ENCODE results near the gene ACTG1. TPM values are rescaled to one million over a fixed set of nuclear protein-coding genes. Genes with fewer than 3 reads are reported as not detected.

The ACTG1 gene
- total RNA-seq, 4 donors from 2014 or later, result 829 to 1,848 (median 1,550) TPM

DNA sequence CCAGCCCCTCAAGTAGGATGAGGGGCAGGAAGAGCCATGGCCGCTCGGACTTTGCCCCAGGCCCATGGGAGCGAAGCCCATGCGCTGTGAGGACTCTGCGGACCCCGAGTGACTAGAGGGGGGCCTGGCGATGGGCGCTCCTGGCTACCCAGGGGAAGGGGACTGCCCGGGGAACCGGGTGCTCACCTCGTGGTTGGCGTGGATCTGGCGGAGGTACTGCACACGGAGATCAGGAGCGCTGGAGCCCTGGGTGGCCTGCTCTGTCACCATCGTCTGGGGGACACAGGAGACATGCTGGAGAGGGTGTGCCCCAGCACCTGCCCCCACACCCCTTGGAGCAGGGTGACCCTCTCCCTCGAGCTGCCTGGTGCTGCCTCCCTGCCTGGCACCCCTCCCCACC is 28.5 kb upstream of the ACTG1 start:
- 100% methylated on average over 1 of the region's 17 CpGs; no CpG with 5 or more reads in 1 of the 2 donors for WGBS, 2 donors (ENCODE audit: low coverage in 1 of 2)
- ATAC-seq, result no peak
- Histone ChIP-seq H3K27ac (no peak overlapping the region), H3K4me1 (peaks cover 0 to 17% (median 8%) of the 10 kb centered on the region in 3 donors), H3K4me3 (no peak overlapping the region), H3K36me3 (peaks cover 0 to 81% of the 10 kb centered on the region in 2 donors), H3K27me3 (peaks cover 21% of the 10 kb centered on the region), H3K9me3 (no peaks in the 10 kb centered on the region)
- no peak for TF ChIP-seq POLR2A (IDR thresholded peaks at IDR 0.05)
- no peak for TF ChIP-seq EP300 (IDR thresholded peaks at IDR 0.05)
- TF ChIP-seq POLR2AphosphoS5 (IDR thresholded peaks at IDR 0.05), result no peak

DNA sequence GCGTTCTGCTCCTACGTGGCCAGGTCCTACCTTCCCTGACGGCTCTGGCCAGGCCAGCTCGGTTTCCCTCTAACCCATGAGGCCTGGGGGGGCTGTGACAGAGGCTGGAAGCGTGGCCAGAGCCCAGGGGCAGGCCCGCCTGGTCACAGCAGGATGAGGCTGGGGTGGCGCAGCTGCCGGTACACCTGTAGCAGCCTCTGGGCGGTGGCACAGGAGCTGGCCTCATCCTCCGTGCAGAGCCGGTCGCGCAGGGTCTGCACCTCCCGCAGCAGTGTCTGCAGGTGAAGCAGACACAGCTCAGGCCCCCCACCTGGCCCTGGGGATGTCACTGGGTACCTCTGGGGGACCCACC is 28.1 kb upstream of the ACTG1 start:
- peaks cover 0 to 77% of the 10 kb centered on the region in 2 donors for H3K36me3 ChIP-seq

DNA sequence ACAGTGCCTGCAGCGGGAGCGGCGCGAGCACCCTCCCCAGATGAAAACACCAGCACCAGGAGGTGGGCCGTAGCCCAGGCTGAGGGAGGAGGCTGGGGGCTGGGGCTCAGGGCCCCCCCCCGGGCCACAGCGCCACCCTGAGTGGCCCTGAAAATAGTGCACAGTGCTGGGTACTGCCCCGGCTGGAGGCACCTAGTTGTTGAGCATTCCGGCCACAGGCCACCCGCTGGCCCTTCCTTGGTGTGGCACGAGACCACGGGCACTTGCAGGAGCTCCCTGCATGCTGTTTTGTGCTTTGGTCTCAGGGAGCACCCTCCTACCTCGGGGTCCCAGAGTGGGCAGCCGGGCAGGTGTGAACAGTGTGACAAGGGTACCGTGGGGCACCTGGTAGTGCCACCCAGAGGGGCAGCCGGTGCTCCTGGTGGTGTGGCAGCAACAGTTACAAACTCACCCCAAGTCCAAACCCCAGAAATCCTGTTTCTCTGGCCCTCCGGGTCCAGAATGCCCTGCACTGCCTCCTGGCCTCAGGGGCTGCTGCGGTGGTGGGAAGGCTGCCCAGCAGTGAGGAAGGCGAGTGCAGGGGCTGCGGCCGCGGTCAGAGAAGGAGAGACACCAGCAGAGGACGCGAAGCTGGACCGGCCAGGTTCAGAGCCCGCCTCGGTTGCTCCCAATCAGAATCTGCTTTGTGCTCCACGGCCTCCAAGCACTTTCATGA is 27.5 kb upstream of the ACTG1 start:
- no peak overlapping the region for H3K4me3 ChIP-seq
- H3K36me3 ChIP-seq, result peaks cover 0 to 71% of the 10 kb centered on the region in 2 donors
- 80 to 100% methylated on average over 1 to 7 of the region's 28 CpGs for WGBS, 2 donors (ENCODE audit: low coverage in 1 of 2)
- H3K4me1 ChIP-seq, result peaks cover 0 to 18% (median 8%) of the 10 kb centered on the region in 3 donors
- TF ChIP-seq CTCF (IDR thresholded peaks at IDR 0.05) (no peak), EP300 (IDR thresholded peaks at IDR 0.05) (no peak), POLR2A (IDR thresholded peaks at IDR 0.05) (no peak), POLR2AphosphoS5 (IDR thresholded peaks at IDR 0.05) (no peak)
- no peaks in the 10 kb centered on the region for H3K9me3 ChIP-seq
- H3K27ac ChIP-seq, result no peak overlapping the region
- H3K27me3 ChIP-seq, result peaks cover 31% of the 10 kb centered on the region
- no peak for ATAC-seq

More for the DNA sequence above, 28.1 kb upstream of the ACTG1 start:
- WGBS, 2 donors (ENCODE audit: low coverage in 1 of 2), result 80% methylated on average over 1 of the region's 14 CpGs; no CpG with 5 or more reads in 1 of the 2 donors
- Histone ChIP-seq H3K9me3 (no peaks in the 10 kb centered on the region), H3K4me3 (no peak overlapping the region), H3K27ac (no peak overlapping the region), H3K4me1 (peaks cover 0 to 18% (median 8%) of the 10 kb centered on the region in 3 donors), H3K27me3 (peaks cover 26% of the 10 kb centered on the region)
- no peak for ATAC-seq
- TF ChIP-seq CTCF (IDR thresholded peaks at IDR 0.05) (no peak), POLR2A (IDR thresholded peaks at IDR 0.05) (no peak), EP300 (IDR thresholded peaks at IDR 0.05) (no peak), POLR2AphosphoS5 (IDR thresholded peaks at IDR 0.05) (no peak)

DNA sequence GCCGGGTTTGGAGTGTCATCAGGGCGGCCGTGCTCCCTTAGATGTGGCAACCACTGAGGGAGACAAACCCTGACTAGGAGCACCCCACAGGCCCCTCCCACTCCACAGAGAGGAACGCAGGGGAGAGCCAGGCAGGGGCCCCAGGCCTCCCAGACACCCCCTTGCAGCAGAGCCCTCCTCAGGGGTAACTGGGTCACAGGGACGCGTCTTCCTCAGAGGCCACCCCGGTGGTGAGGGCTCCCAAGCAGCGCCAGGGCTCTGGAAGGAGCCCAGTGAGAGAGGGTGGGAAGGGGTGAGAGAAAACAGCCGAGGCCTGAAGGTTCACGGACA is 26.9 kb upstream of the ACTG1 start:
- H3K36me3 ChIP-seq, result peaks cover 0 to 66% of the 10 kb centered on the region in 2 donors
- TF ChIP-seq CTCF (IDR thresholded peaks at IDR 0.05), result no peak
- TF ChIP-seq POLR2AphosphoS5 (IDR thresholded peaks at IDR 0.05), result no peak
- TF ChIP-seq POLR2A (IDR thresholded peaks at IDR 0.05), result no peak
- no peak for TF ChIP-seq EP300 (IDR thresholded peaks at IDR 0.05)
- no CpG with 5 or more reads among the region's 10 CpGs for WGBS, 2 donors (ENCODE audit: low coverage in 1 of 2)

DNA sequence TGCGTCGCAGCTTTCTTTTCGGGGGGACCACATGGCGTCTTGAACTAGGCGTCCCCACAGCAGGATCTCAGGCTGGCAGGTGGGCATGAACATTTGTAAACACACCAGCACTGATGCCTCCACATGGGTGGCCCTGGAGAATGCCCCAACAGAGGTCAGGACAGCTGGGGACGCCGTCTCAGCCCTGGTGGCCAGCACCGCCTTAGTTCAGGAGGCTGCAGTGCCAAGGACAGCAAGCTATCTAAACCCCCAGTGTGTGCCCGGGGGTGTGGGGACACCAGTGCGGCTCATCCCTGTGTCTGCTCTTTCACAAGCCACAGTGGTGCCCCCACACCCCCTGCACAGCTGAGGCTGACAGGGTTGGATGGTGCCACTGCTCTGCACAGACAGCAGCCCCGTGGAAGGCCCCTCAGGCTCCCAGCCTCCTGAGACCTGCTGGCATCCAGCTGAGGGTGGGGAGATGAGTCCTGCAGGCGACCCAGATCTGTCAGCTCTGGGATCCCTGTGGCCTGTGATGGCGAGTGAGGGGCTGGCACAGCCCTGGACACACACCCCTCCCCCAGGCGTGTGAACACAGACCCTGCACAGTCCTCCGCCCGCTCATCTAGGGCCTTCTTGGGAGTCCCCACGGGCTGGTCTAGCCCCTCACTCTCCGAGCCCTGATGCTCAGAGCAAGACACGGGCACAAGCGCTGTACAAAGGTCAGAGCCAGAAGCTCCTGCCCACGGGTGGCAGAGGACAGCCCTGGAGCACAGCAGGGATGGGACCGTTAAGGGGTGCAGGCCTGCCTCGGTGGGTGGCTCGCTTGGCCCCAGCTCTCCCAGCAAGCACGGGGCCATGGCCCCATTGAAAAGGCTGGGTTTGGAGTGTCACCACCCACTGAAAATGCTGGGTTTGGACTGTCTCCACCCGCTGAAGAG is 26.3 kb upstream of the ACTG1 start:
- H3K4me3 ChIP-seq, result no peak overlapping the region
- 80% methylated on average over 1 of the region's 26 CpGs; no CpG with 5 or more reads in 1 of the 2 donors for WGBS, 2 donors (ENCODE audit: low coverage in 1 of 2)
- ATAC-seq, result no peak
- no peaks in the 10 kb centered on the region for H3K9me3 ChIP-seq
- H3K36me3 ChIP-seq, result peaks cover 0 to 59% of the 10 kb centered on the region in 2 donors
- peaks cover 43% of the 10 kb centered on the region for H3K27me3 ChIP-seq
- H3K27ac ChIP-seq, result no peak overlapping the region
- peaks cover 0 to 18% (median 8%) of the 10 kb centered on the region in 3 donors for H3K4me1 ChIP-seq
- TF ChIP-seq POLR2AphosphoS5 (IDR thresholded peaks at IDR 0.05) (no peak), POLR2A (IDR thresholded peaks at IDR 0.05) (no peak), CTCF (IDR thresholded peaks at IDR 0.05) (no peak)

More for the DNA sequence above, 26.9 kb upstream of the ACTG1 start:
- Histone ChIP-seq H3K9me3 (no peaks in the 10 kb centered on the region), H3K27me3 (peaks cover 37% of the 10 kb centered on the region), H3K27ac (no peak overlapping the region), H3K4me1 (peaks cover 0 to 18% (median 8%) of the 10 kb centered on the region in 3 donors), H3K4me3 (no peak overlapping the region)
- no peak for ATAC-seq
